Measurements from ENCODE around the gene NKX1-1. TPM values are rescaled to one million over a fixed set of nuclear protein-coding genes. Genes with fewer than 3 reads are reported as not detected.

Gene NKX1-1
- total and polyA plus RNA-seq, 2 experiments from 2014 or later: not detected

DNA sequence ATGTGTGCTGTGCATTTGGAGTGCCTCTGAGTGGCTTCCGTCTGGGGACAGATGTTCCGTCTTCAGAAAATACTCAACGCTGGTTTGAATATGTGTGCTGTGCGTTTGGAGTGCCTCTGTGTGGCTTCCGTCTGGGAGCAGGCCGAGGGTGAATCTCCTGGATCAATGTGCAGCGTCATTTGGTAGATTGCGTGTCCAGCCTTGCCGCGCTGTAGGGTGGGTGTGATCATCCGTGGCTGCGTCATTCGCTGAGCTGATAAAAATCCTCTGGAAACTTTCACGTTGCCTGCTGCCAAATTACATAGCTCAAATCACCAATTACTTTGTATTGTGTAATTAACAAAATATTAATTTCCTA, 47.1 kb downstream of the NKX1-1 start:
- TF ChIP-seq ZNF114 (CRISPR knock-in tag; IDR thresholded peaks at IDR 0.05): no peak
- no peak for TF ChIP-seq POLR2AphosphoS5 (IDR thresholded peaks at IDR 0.05; ENCODE audit: low read depth)
- no peak for TF ChIP-seq EZH2 (IDR thresholded peaks at IDR 0.05; ENCODE audit: low read depth, unreplicated experiment)
- TF ChIP-seq JUNB (IDR thresholded peaks at IDR 0.05; ENCODE audit: unreplicated experiment): no peak
- no peak for TF ChIP-seq EZH2phosphoT487 (IDR thresholded peaks at IDR 0.05; ENCODE audit: unreplicated experiment)
- no peak for TF ChIP-seq ZNF331 (CRISPR knock-in tag; IDR thresholded peaks at IDR 0.05; ENCODE audit: low read depth)
- TF ChIP-seq ZNF462 (CRISPR knock-in tag; IDR thresholded peaks at IDR 0.05): no peak
- no peak for TF ChIP-seq ETS1 (IDR thresholded peaks at IDR 0.05)
- no peak for TF ChIP-seq CREB1 (CRISPR knock-in tag; IDR thresholded peaks at IDR 0.05; ENCODE audit: low read depth)
- TF ChIP-seq STAT1 (IDR thresholded peaks at IDR 0.05; ENCODE audit: unreplicated experiment): no peak
- no peak for TF ChIP-seq REST (IDR thresholded peaks at IDR 0.05; ENCODE audit: unreplicated experiment)
- TF ChIP-seq NANOG (IDR thresholded peaks at IDR 0.05; ENCODE audit: borderline replicate concordance): no peak
- no peak for TF ChIP-seq CTCF (conservative IDR thresholded peaks at IDR 0.05; ENCODE audit: low read depth in 2 of 2)
- no peaks in the 10 kb centered on the region for H3K9me3 Mint-ChIP-seq
- peaks cover 3% of the 10 kb centered on the region; the same call in 2 of the 3 replicates for H3K4me1 Mint-ChIP-seq
- H3K27ac ChIP-seq (ENCODE audit: low read depth): no peak overlapping the region
- no peaks in the 10 kb centered on the region for H4K20me1 ChIP-seq (replicated peaks; ENCODE audit: insufficient read depth)
- no peaks in the 10 kb centered on the region for H3K27me3 ChIP-seq (ENCODE audit: insufficient read depth)
- no peaks in the 10 kb centered on the region for H3K36me3 ChIP-seq (ENCODE audit: insufficient read depth)
- no peak overlapping the region for H3K4me3 ChIP-seq
- H3K4me2 ChIP-seq: no peak overlapping the region
- H3K27me3 Mint-ChIP-seq (ENCODE audit: insufficient read depth, low read depth, poor library complexity): peaks cover 2% of the 10 kb centered on the region
- peaks cover 10% of the 10 kb centered on the region for H3K36me3 Mint-ChIP-seq (ENCODE audit: low read depth)
- H3K4me1 ChIP-seq (ENCODE audit: insufficient read depth): no peaks in the 10 kb centered on the region
- no peak overlapping the region for H3K4me3 Mint-ChIP-seq
- no peaks in the 10 kb centered on the region for H3F3A ChIP-seq (replicated peaks; ENCODE audit: low read depth)
- no peak for ATAC-seq
- H3K79me2 ChIP-seq (replicated peaks; ENCODE audit: insufficient read depth): no peaks in the 10 kb centered on the region
- H3K9me2 ChIP-seq (ENCODE audit: insufficient read depth): no peaks in the 10 kb centered on the region
- DNase-seq (ENCODE audit: low spot score): no peak
- H2AFZ ChIP-seq: no peak overlapping the region
- H3K27ac Mint-ChIP-seq: no peak overlapping the region
